ENCODE results near the gene BRF1. TPM values are rescaled to one million over a fixed set of nuclear protein-coding genes. Genes with fewer than 3 reads are reported as not detected.

BRF1 gene
- total and polyA plus RNA-seq, 2 of the 8 experiments (the other 6 are each of a cell fraction or from before 2014, with no cell fraction given), result 7.7 to 18.3 TPM

DNA sequence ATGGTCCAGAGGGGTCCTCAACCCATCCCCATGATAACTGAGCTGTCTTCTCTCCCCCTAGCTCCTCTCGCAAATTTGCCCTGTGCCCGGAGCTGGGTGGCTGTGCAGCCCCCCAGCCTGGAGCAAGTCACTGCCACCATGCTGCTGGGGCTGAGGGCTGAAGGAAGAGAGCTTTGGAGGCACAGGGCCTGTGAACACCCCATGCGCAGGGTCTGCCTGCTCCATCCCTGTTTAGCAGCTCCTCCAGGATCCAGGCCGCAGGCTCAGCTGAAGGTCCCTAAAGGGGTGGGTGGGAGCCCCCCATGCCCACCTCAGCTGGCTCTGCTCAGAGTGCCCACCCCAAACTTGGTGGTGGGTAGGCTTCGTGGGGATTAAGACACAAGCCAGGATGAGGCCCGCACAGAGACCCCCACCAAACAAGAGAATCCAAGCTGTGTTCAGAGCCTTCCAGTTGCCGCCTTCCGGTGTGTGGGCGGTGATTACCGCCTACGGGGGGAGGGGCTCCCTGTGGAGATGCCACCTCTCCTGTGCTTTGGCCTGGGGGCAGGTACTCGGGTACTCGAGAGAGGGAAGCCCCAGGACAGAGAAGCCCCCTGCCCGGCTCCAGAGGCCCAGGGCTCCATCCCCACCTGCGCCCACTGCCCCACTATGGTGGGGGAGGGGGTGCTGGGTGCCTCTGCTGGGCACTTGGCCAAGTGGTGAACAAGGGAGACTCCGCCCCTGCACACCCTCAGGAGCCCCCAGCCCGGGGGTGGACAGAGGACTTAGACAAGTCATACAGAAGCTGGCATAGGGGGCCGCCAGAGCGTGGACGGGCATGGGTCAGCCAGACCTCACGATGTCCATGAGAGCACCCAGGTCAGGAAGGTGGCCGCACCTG, 130.8 kb downstream of the BRF1 start (continued):
- TF ChIP-seq RFX5 (IDR thresholded peaks at IDR 0.05; ENCODE audit: borderline replicate concordance, low read depth, low read length), result no peak
- no peak for TF ChIP-seq GTF2F1 (IDR thresholded peaks at IDR 0.05; ENCODE audit: borderline replicate concordance, low read depth, low read length)
- no peak for TF ChIP-seq JUN (IDR thresholded peaks at IDR 0.05; ENCODE audit: low read depth, low read length)
- no peak for TF ChIP-seq KDM4A (IDR thresholded peaks at IDR 0.05; ENCODE audit: low read depth, low read length, severe bottlenecking)
- no peak for TF ChIP-seq E2F6 (IDR thresholded peaks at IDR 0.05)
